Gastroesophageal sphincter (tissue), 4 donors: ENCODE data around the gene ARL6IP5. TPM values are rescaled to one million over a fixed set of nuclear protein-coding genes. Genes with fewer than 3 reads are reported as not detected.

Source experiments
- ATAC-seq: fragments of 150-250 bp; one replicate; pipeline ENCODE4 v1.9.1; 2016; ENCODE audit warnings: mild to moderate bottlenecking, moderate library complexity
- H3K27ac ChIP-seq, 4 donors: fragments of 200-600 bp; sonication (generic) in 3 of 4; 1 replicate in 3 of 4; 2 replicates in 1 of 4; pipeline ENCODE4 v1.5.1; 2016 to 2019
- H3K27me3 ChIP-seq: fragments of 200-600 bp; sonication (generic); one replicate; pipeline ENCODE4 v1.5.1; 2019
- H3K36me3 ChIP-seq, 2 donors: fragments of 200-600 bp; sonication (generic); one replicate each; pipeline ENCODE4 v1.5.1; 2019; ENCODE audit warnings: control low read depth in 1 of 2
- H3K4me1 ChIP-seq, 3 donors: fragments of 200-600 bp; sonication (generic); 1 replicate in 2 of 3; 2 replicates in 1 of 3; pipeline ENCODE4 v1.5.1; 2016 to 2019; ENCODE audit warnings: control low read depth in 2 of 3
- H3K4me3 ChIP-seq, 2 donors: fragments of 200-600 bp; sonication (generic); one replicate each; pipeline ENCODE4 v1.5.1; 2019; ENCODE audit warnings: mild to moderate bottlenecking in 1 of 2, moderate library complexity in 1 of 2
- H3K9me3 ChIP-seq, 3 donors: fragments of 200-600 bp; sonication (generic); one replicate each; pipeline ENCODE4 v1.5.1; 2017 to 2019; ENCODE audit warnings: control low read depth in 2 of 3
- CTCF ChIP-seq, 4 experiments: fragments of 200-600 bp in 2 of 4; fragments of 450-650 bp in 2 of 4; sonication (generic) in 1 of 4; IDR thresholded peaks; one replicate each; pipeline ENCODE4 v1.5.1; 2017 to 2019; ENCODE audit warnings: antibody characterized with exemption in 4 of 4, mild to moderate bottlenecking in 2 of 4, moderate library complexity in 2 of 4
- EP300 ChIP-seq: sonication (generic); formaldehyde crosslinking; IDR thresholded peaks from one replicate; pipeline ENCODE4 v1.6.1; 2017; ENCODE audit warnings: antibody characterized with exemption, mild to moderate bottlenecking
- POLR2A ChIP-seq, 2 donors: fragments of 450-650 bp; IDR thresholded peaks; one replicate each; pipeline ENCODE4 v1.6.1; 2017; ENCODE audit warnings: antibody characterized with exemption in 2 of 2, mild to moderate bottlenecking in 2 of 2, moderate library complexity in 1 of 2
- POLR2AphosphoS5 ChIP-seq: sonication (generic); formaldehyde crosslinking; IDR thresholded peaks from one replicate; pipeline ENCODE4 v1.6.1; 2017; ENCODE audit warnings: antibody characterized with exemption
- WGBS, 2 donors: methylation state at CpG; one replicate each; pipeline ENCODE4 v1.1.5; 2018; ENCODE audit warnings: low coverage in 1 of 2; 5-methylcytosine and 5-hydroxymethylcytosine counted together
- total RNA-seq, 4 donors: library from RNA; depleted of rRNA; stranded (reverse); fragments of >200 nt; gene quantifications; one replicate each; pipeline ENCODE4 v1.1.0, GENCODE V29; 2016

ARL6IP5 gene
- total RNA-seq, 4 donors from 2014 or later, result 153 to 184 (median 170) TPM

- no peak overlapping the region for H3K4me3 ChIP-seq
- no peak for TF ChIP-seq EP300
- no peak for TF ChIP-seq CTCF (IDR thresholded peaks at IDR 0.05)
- TF ChIP-seq POLR2AphosphoS5, result no peak
- TF ChIP-seq POLR2A (IDR thresholded peaks at IDR 0.05), result no peak
Measured at GRCh38 chr3:69142797-69143454, 58.2 kb downstream of the ARL6IP5 start.

GRCh38 chr3:69143612-69144011, 58.9 kb downstream of the ARL6IP5 start:
- Histone ChIP-seq H3K27ac (no peak overlapping the region), H3K4me1 (peaks cover 0 to 11% (median 0%) of the 10 kb centered on the region in 3 donors), H3K36me3 (no peaks in the 10 kb centered on the region), H3K27me3 (no peaks in the 10 kb centered on the region), H3K4me3 (no peak overlapping the region), H3K9me3 (no peaks in the 10 kb centered on the region)
- ATAC-seq, result no peak
- no peak for TF ChIP-seq CTCF (IDR thresholded peaks at IDR 0.05)
- TF ChIP-seq EP300, result no peak
- no peak for TF ChIP-seq POLR2AphosphoS5
- no peak for TF ChIP-seq POLR2A (IDR thresholded peaks at IDR 0.05)
- 68 to 86% methylated on average over 3 of the region's 3 CpGs for WGBS, 2 donors

More at GRCh38 chr3:69142797-69143454, 58.2 kb downstream of the ARL6IP5 start:
- Histone ChIP-seq H3K9me3 (no peaks in the 10 kb centered on the region), H3K36me3 (no peaks in the 10 kb centered on the region), H3K27me3 (no peaks in the 10 kb centered on the region), H3K27ac (no peak overlapping the region), H3K4me1 (peaks cover 0 to 11% (median 0%) of the 10 kb centered on the region in 3 donors)
- 27 to 70% methylated on average over 4 of the region's 4 CpGs for WGBS, 2 donors
- ATAC-seq, result no peak

GRCh38 chr3:69144631-69145245, 60.0 kb downstream of the ARL6IP5 start:
- TF ChIP-seq POLR2A (IDR thresholded peaks at IDR 0.05), result no peak
- no peak for TF ChIP-seq EP300
- no peak for TF ChIP-seq POLR2AphosphoS5
- no peak for TF ChIP-seq CTCF (IDR thresholded peaks at IDR 0.05)
- ATAC-seq, result no peak
- 73 to 100% methylated on average over 1 to 2 of the region's 3 CpGs for WGBS, 2 donors

GRCh38 chr3:69145688-69146087, 61.0 kb downstream of the ARL6IP5 start:
- peaks cover 0 to 11% (median 0%) of the 10 kb centered on the region in 3 donors for H3K4me1 ChIP-seq
- no peak overlapping the region for H3K27ac ChIP-seq
- ATAC-seq, result no peak
- TF ChIP-seq EP300 (no peak), POLR2AphosphoS5 (no peak), POLR2A (IDR thresholded peaks at IDR 0.05) (no peak), CTCF (IDR thresholded peaks at IDR 0.05) (no peak)
- no peaks in the 10 kb centered on the region for H3K9me3 ChIP-seq
- no peak overlapping the region for H3K4me3 ChIP-seq
- no peaks in the 10 kb centered on the region for H3K27me3 ChIP-seq
- H3K36me3 ChIP-seq, result no peaks in the 10 kb centered on the region

More at GRCh38 chr3:69144631-69145245, 60.0 kb downstream of the ARL6IP5 start:
- Histone ChIP-seq H3K36me3 (no peaks in the 10 kb centered on the region), H3K4me3 (no peak overlapping the region), H3K9me3 (no peaks in the 10 kb centered on the region), H3K27ac (no peak overlapping the region), H3K27me3 (no peaks in the 10 kb centered on the region), H3K4me1 (peaks cover 0 to 11% (median 0%) of the 10 kb centered on the region in 3 donors)

GRCh38 chr3:69149586-69149985, 64.8 kb downstream of the ARL6IP5 start:
- no peak for ATAC-seq

More at GRCh38 chr3:69149586-69149985, 64.8 kb downstream of the ARL6IP5 start:
- no peak overlapping the region for H3K27ac ChIP-seq
- TF ChIP-seq CTCF (IDR thresholded peaks at IDR 0.05) (no peak), POLR2AphosphoS5 (no peak), POLR2A (IDR thresholded peaks at IDR 0.05) (no peak), EP300 (no peak)
- no peaks in the 10 kb centered on the region for H3K36me3 ChIP-seq
- no peaks in the 10 kb centered on the region for H3K27me3 ChIP-seq
- no peaks in the 10 kb centered on the region for H3K9me3 ChIP-seq
- WGBS, 2 donors, result 92 to 94% methylated on average over 3 of the region's 3 CpGs
- H3K4me1 ChIP-seq, result no peaks in the 10 kb centered on the region
- no peak overlapping the region for H3K4me3 ChIP-seq
